Measurements from ENCODE around the gene TMEM125. TPM values are rescaled to one million over a fixed set of nuclear protein-coding genes. Genes with fewer than 3 reads are reported as not detected.

The TMEM125 gene
- total RNA-seq, 1 donor from 2014 or later, result 15.7 TPM

DNA sequence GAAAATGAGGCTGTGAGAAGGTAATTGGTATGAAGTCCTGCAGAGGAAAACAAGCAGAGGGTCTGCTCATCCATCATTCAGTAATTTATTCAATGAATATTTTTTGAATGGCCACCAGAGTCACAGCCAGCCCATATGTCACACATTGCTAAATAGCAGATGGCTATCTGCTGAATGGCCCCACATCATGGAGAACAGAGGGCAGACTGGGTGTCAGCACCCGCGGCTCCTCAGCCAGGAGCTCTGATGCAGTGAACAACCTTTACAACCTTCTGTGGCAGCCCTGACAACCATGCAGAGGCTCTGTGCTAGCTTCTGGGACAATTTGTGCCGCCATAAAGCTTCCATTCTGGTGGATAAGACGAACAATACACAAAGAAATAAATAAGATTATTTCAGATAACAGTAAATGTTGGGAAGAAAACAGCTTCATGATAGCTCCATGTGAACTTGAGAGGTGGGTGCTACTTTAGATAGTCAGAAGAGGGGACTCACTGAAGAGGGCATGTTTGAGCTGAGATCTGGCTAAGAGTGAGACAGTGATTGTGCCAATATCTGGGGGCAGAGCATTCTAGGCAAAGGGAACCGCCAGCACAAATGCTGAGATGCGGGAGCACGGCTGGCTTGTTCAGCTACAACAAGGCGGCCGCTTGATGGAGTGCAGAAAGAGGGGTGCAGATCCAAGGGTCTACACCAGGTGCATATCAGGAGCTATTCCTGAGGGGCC is 18.4 kb downstream of the TMEM125 start:
- Histone ChIP-seq H3K4me3 (ENCODE audit: low read depth, low read length) (no peak overlapping the region), H3K36me3 (ENCODE audit: control insufficient read depth, insufficient read depth, low read length) (no peaks in the 10 kb centered on the region), H3K27me3 (ENCODE audit: control insufficient read depth, insufficient read depth, low read length) (peaks cover 4% of the 10 kb centered on the region)
- TF ChIP-seq, protein P1, sequence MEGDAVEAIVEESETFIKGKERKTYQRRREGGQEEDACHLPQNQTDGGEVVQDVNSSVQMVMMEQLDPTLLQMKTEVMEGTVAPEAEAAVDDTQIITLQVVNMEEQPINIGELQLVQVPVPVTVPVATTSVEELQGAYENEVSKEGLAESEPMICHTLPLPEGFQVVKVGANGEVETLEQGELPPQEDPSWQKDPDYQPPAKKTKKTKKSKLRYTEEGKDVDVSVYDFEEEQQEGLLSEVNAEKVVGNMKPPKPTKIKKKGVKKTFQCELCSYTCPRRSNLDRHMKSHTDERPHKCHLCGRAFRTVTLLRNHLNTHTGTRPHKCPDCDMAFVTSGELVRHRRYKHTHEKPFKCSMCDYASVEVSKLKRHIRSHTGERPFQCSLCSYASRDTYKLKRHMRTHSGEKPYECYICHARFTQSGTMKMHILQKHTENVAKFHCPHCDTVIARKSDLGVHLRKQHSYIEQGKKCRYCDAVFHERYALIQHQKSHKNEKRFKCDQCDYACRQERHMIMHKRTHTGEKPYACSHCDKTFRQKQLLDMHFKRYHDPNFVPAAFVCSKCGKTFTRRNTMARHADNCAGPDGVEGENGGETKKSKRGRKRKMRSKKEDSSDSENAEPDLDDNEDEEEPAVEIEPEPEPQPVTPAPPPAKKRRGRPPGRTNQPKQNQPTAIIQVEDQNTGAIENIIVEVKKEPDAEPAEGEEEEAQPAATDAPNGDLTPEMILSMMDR (IDR thresholded peaks at IDR 0.05; ENCODE audit: insufficient read depth, low read length, poor library complexity, severe bottlenecking), result no peak
- DNase-seq (ENCODE audit: low read depth), result no peak

DNA sequence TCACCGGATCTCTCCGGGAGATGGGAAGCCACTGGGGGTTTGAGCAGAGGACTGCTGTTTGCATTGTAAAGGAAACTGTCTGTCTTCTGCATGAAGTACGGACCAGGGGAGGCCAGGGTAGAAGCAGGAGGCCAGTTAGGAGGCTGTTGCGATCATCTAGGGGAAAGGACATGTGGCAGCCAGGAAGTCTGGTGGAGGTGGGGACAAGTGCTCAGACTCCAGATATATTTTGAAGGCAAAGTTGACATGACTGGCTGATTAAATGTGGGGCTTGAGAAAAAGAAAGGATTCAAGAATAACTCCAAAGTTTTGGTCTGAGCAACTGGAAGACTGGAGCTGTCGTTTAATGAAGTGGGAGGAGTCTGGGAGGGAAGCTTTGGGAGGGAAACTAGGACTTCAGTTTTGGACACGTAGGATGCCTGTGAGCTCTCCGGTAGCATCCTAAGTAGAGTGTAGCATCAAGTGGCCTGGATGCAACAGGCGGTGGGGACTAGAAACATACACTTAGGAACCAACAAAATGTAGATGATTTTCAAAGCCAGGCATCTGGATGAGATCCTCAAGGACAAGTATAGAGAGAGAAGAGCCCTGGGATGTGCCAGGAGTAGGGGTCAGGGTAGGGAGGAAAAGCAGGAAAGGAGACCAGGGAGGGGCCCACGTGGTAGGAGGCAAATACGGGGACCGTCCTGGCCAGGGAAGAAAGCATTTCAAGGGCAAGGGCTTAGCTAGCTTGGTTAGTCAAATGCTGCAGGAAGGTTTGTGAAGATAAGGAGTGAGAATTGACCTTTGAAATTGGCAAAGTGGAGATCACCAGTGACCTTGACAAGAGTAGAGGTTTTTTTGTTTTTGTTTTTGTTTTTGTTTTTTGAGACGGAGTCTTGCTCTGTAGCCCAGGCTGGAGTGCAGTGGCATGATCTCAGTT is 19.3 kb downstream of the TMEM125 start:
- Histone ChIP-seq H3K4me3 (ENCODE audit: low read depth, low read length) (no peak overlapping the region), H3K27me3 (ENCODE audit: control insufficient read depth, insufficient read depth, low read length) (peaks cover 4% of the 10 kb centered on the region), H3K36me3 (ENCODE audit: control insufficient read depth, insufficient read depth, low read length) (no peaks in the 10 kb centered on the region)
- DNase-seq (ENCODE audit: low read depth), result no peak
- TF ChIP-seq, protein P1 (IDR thresholded peaks at IDR 0.05; ENCODE audit: insufficient read depth, low read length, poor library complexity, severe bottlenecking), result no peak

DNA sequence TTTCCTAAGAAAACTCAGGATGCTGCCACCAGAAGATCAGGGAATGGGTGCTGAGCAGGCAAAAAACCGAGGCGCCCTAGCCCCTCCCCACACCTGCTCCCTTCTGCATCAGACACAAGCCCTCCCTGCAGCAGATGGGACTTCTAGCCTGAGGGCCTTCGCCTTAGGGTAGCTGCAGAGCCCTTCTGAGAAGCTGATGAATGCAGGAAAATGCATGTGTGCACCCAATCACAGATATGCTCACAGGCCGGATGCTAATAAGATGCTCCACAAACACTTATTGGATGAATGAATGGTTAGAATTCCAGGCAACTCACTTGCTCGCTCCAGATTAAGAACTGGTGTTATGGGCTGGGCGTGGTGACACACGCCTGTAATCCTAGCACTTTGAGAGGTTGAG is 22.4 kb downstream of the TMEM125 start:
- H3K27me3 ChIP-seq (ENCODE audit: control insufficient read depth, insufficient read depth, low read length), result peaks cover 2% of the 10 kb centered on the region
- DNase-seq (ENCODE audit: low read depth), result no peak
- H3K36me3 ChIP-seq (ENCODE audit: control insufficient read depth, insufficient read depth, low read length), result no peaks in the 10 kb centered on the region
- no peak overlapping the region for H3K4me3 ChIP-seq (ENCODE audit: low read depth, low read length)
- TF ChIP-seq, protein P1 (IDR thresholded peaks at IDR 0.05; ENCODE audit: insufficient read depth, low read length, poor library complexity, severe bottlenecking), result no peak

DNA sequence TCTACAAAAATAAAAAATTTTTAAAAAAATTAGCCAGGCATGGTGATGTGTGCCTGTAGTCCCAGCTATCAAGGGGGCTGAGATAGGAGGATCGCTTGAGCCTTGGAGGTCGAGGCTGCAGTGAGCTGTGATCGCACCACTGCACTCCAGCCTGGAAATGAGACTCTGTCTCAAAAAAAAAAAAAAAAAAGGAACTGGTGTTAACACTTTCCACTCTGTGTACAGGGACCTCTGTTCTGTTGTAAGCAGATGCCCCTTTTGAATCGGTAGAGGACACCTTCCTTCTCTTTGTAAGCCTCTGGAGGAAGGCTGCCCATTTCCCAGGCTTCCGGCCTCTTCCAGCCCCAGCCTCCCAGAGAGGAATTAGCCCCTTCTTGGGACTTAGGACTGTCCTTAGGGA is 22.9 kb downstream of the TMEM125 start:
- Histone ChIP-seq H3K36me3 (ENCODE audit: control insufficient read depth, insufficient read depth, low read length) (no peaks in the 10 kb centered on the region), H3K27me3 (ENCODE audit: control insufficient read depth, insufficient read depth, low read length) (peaks cover 2% of the 10 kb centered on the region), H3K4me3 (ENCODE audit: low read depth, low read length) (no peak overlapping the region)
- no peak for DNase-seq (ENCODE audit: low read depth)
- TF ChIP-seq, protein P1 (IDR thresholded peaks at IDR 0.05; ENCODE audit: insufficient read depth, low read length, poor library complexity, severe bottlenecking), result no peak

DNA sequence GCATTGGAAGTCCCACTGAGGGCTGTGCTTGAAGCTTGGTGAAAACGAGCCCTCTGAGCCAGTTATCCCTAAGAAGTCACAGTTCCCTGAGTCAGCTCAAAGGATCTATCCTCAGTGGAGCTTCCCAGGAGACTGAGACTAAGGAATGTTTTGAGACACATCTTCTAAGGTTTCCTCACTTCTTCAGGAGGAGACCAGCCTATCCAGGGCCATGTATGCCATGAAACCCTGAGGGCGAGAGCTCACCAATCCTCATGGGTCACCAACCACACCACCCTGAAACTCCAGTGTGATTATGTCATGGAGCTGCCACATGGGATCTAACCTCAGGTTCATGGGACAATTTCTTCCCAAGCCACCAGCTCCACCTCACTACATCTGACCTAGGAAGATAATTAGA is 23.4 kb downstream of the TMEM125 start:
- TF ChIP-seq, protein P1 (IDR thresholded peaks at IDR 0.05; ENCODE audit: insufficient read depth, low read length, poor library complexity, severe bottlenecking), result no peak
- Histone ChIP-seq H3K4me3 (ENCODE audit: low read depth, low read length) (no peak overlapping the region), H3K27me3 (ENCODE audit: control insufficient read depth, insufficient read depth, low read length) (peaks cover 2% of the 10 kb centered on the region), H3K36me3 (ENCODE audit: control insufficient read depth, insufficient read depth, low read length) (no peaks in the 10 kb centered on the region)
- no peak for DNase-seq (ENCODE audit: low read depth)

Measured in kidney epithelial cell (primary cell).